ENCODE results near the gene ABCB7.
A peak's percentile ranks its signal among the peaks of the same experiment; 100 is the strongest.
"Not testable (repeated sequence)": the region's sequence is repeated elsewhere in the genome, so short reads cannot be mapped to it uniquely, and the experiment has no call there.

Gene ABCB7

GRCh38 chrX:75154871-75155270 is 1.2 kb downstream of the ABCB7 start:
- H3K4me3 ChIP-seq (ENCODE audit: low read depth, low read length): peak overlapping the region; percentile 77; the same call in 1 of the 2 replicates
- no peak for DNase-seq (ENCODE audit: low read depth)
- TF ChIP-seq CTCF (IDR thresholded peaks at IDR 0.05; ENCODE audit: control insufficient read depth, extremely low read depth, insufficient read depth): no peak

GRCh38 chrX:75151827-75152592 is 4.1 kb downstream of the ABCB7 start:
- no peak overlapping the region for H3K4me3 ChIP-seq (ENCODE audit: low read depth, low read length)
- no peak for TF ChIP-seq CTCF (IDR thresholded peaks at IDR 0.05; ENCODE audit: control insufficient read depth, extremely low read depth, insufficient read depth)
- no peak for DNase-seq (ENCODE audit: low read depth)

- no peak for TF ChIP-seq CTCF (IDR thresholded peaks at IDR 0.05; ENCODE audit: control insufficient read depth, extremely low read depth, insufficient read depth)
- no peak for DNase-seq (ENCODE audit: low read depth)
- no peak overlapping the region for H3K4me3 ChIP-seq (ENCODE audit: low read depth, low read length)
Measured at GRCh38 chrX:75149654-75150053, 6.4 kb downstream of the ABCB7 start.

GRCh38 chrX:75132672-75133071 is 23.4 kb downstream of the ABCB7 start:
- TF ChIP-seq CTCF (IDR thresholded peaks at IDR 0.05; ENCODE audit: control insufficient read depth, extremely low read depth, insufficient read depth): no peak
- DNase-seq (ENCODE audit: low read depth): no peak
- no peak overlapping the region for H3K4me3 ChIP-seq (ENCODE audit: low read depth, low read length)

- no peak for DNase-seq (ENCODE audit: low read depth)
- TF ChIP-seq CTCF (IDR thresholded peaks at IDR 0.05; ENCODE audit: control insufficient read depth, extremely low read depth, insufficient read depth): no peak
- H3K4me3 ChIP-seq (ENCODE audit: low read depth, low read length): no peak overlapping the region
Measured at GRCh38 chrX:75131973-75132627, 24.0 kb downstream of the ABCB7 start.

GRCh38 chrX:75129069-75129468 is 27.0 kb downstream of the ABCB7 start:
- DNase-seq (ENCODE audit: low read depth); H3K4me3 ChIP-seq (ENCODE audit: low read depth, low read length): not testable (repeated sequence)

- H3K4me3 ChIP-seq (ENCODE audit: low read depth, low read length): no peak overlapping the region
- no peak for TF ChIP-seq CTCF (IDR thresholded peaks at IDR 0.05; ENCODE audit: control insufficient read depth, extremely low read depth, insufficient read depth)
- no peak for DNase-seq (ENCODE audit: low read depth)
Measured at GRCh38 chrX:75118296-75118695, 37.8 kb downstream of the ABCB7 start.

Measured in LNCaP clone FGC (cell line).